Stimulated activated naive B cell treated with anti-CD40 and anti-IgM and Interleukin-4, amounts not matched to agents 10 μg/mL and 1 μg/mL and 100 μg/mL, for 72 hours (primary cell): ENCODE measurements around the gene ASTN1.

ENCODE experiments used
- ATAC-seq, 2 donors: fragments of 150-1000 bp; cut with Tn5 transposase; replicated peaks; 2 replicates each; pipeline ENCODE4 v1.10.0; 2021; ENCODE audit warnings: moderate library complexity in 1 of 2
- DNase-seq: peaks from one replicate; pipeline ENCODE4 v3.0.0; 2021
- H3K27ac Mint-ChIP-seq: one replicate; pipeline ENCODE4 v1.8.0; 2022; ENCODE audit warnings: mild to moderate bottlenecking, mixed read lengths
- H3K27me3 Mint-ChIP-seq, 2 donors: one replicate each; pipeline ENCODE4 v1.8.0; 2022; ENCODE audit warnings: mixed read lengths in 2 of 2
- H3K36me3 Mint-ChIP-seq, 2 donors: one replicate each; pipeline ENCODE4 v1.8.0; 2022; ENCODE audit warnings: mixed read lengths in 2 of 2, mild to moderate bottlenecking in 1 of 2
- H3K4me1 Mint-ChIP-seq, 2 donors: one replicate each; pipeline ENCODE4 v1.8.0; 2022; ENCODE audit warnings: mixed read lengths in 2 of 2, mild to moderate bottlenecking in 1 of 2
- H3K4me3 Mint-ChIP-seq, 2 donors: one replicate each; pipeline ENCODE4 v1.8.0; 2022; ENCODE audit warnings: mild to moderate bottlenecking in 2 of 2, mixed read lengths in 2 of 2, moderate library complexity in 1 of 2
- H3K9me3 Mint-ChIP-seq, 2 donors: one replicate each; pipeline ENCODE4 v1.8.0; 2022; ENCODE audit warnings: mixed read lengths in 2 of 2, mild to moderate bottlenecking in 1 of 2

ASTN1 gene

GRCh38 chr1:176815621-176816020 lies 348.9 kb downstream of the ASTN1 start:
- no peak for ATAC-seq
- DNase-seq: no peak
- H3K27ac Mint-ChIP-seq: no peak overlapping the region
- H3K9me3 Mint-ChIP-seq: peaks cover 0 to 2% of the 10 kb centered on the region in 2 donors
- no peak overlapping the region for H3K4me3 Mint-ChIP-seq
- H3K27me3 Mint-ChIP-seq: peaks cover 0 to 7% of the 10 kb centered on the region in 2 donors
- no peaks in the 10 kb centered on the region for H3K4me1 Mint-ChIP-seq
- H3K36me3 Mint-ChIP-seq: no peaks in the 10 kb centered on the region

DNA sequence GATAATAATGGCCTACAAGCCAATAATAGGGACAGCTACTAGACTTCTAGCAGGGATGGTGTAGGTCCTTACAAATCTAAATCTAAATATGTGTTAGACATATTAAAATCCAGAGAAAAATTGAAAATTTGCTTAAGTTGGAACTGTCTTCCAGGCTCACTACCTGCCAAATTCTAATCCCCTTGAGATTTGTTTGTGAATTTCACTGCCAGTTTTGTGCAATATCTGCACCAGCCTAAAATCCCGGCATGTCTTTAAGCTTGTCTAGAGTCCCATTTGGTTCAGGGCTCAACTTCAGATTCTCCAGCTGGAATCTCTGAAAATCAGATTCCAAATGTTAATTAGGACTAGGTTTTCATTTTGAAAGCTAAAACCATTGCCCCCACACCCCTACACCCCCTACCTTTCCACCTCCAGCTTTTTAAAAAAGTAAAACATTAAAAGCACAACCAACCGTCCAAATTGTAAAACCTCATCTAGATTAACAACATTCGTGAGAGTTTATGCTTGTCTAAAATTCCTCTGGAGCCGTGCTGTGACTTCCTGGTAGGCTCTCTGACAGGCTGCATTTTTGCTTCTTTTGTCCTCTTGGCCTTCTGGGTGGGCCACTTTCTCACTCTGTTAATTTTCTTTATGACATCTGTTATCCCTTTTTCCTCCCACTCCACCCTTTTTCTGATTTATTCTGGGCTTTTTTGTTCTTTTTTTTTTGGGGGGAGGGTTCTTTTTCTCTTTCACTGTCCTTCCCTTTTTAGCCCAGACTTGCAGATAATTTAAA lies 352.8 kb downstream of the ASTN1 start:
- Mint-ChIP-seq H3K9me3 (peaks cover 0 to 2% of the 10 kb centered on the region in 2 donors), H3K27me3 (peaks cover 0 to 7% of the 10 kb centered on the region in 2 donors), H3K4me3 (no peak overlapping the region), H3K36me3 (no peaks in the 10 kb centered on the region), H3K4me1 (no peaks in the 10 kb centered on the region), H3K27ac (no peak overlapping the region)
- ATAC-seq (no peak), DNase-seq (no peak)

- ATAC-seq: no peak
- H3K27me3 Mint-ChIP-seq: peaks cover 0 to 3% of the 10 kb centered on the region in 2 donors
- no peak overlapping the region for H3K4me3 Mint-ChIP-seq
- peaks cover 0 to under 1% of the 10 kb centered on the region in 2 donors for H3K9me3 Mint-ChIP-seq
- H3K36me3 Mint-ChIP-seq: no peaks in the 10 kb centered on the region
- no peaks in the 10 kb centered on the region for H3K4me1 Mint-ChIP-seq
- H3K27ac Mint-ChIP-seq: no peak overlapping the region
- no peak for DNase-seq
Observed at GRCh38 chr1:176809292-176809691, 355.2 kb downstream of the ASTN1 start.
